MM.1S (cell line): Measurements from ENCODE around the gene NCBP1.

ENCODE experiments used
- DNase-seq: peaks from one replicate; pipeline ENCODE4 v3.0.0-alpha.2; 2015
- H2AFZ ChIP-seq: fragments of 300-600 bp; sonication (generic); 2 replicates; pipeline ENCODE4 v1.6.0; 2016; ENCODE audit warnings: antibody characterized with exemption, low read length
- H3F3A ChIP-seq: fragments of 300-600 bp; sonication (generic); 2 replicates; pipeline ENCODE4 v1.6.1; 2016; ENCODE audit warnings: mild to moderate bottlenecking, antibody characterized with exemption, low read length, moderate library complexity, mixed read lengths; ENCODE audit not compliant: insufficient read depth
- H3K27ac ChIP-seq: fragments of 300-600 bp; sonication (generic); 2 replicates; pipeline ENCODE4 v1.5.1; 2016; ENCODE audit warnings: mild to moderate bottlenecking, low read length
- H3K27me3 ChIP-seq: fragments of 300-600 bp; sonication (generic); replicated peaks from 2 replicates; pipeline ENCODE4 v1.6.0; 2016; ENCODE audit warnings: low read length; ENCODE audit not compliant: insufficient read depth
- H3K36me3 ChIP-seq: fragments of 300-600 bp; sonication (generic); replicated peaks from 2 replicates; pipeline ENCODE4 v1.6.1; 2016; ENCODE audit warnings: mild to moderate bottlenecking, low read length, mixed read lengths; ENCODE audit not compliant: insufficient read depth
- H3K4me1 ChIP-seq: fragments of 300-600 bp; sonication (generic); 2 replicates; pipeline ENCODE4 v1.6.1; 2016; ENCODE audit warnings: low read length, mixed read lengths
- H3K4me2 ChIP-seq: fragments of 300-600 bp; sonication (generic); 2 replicates; pipeline ENCODE4 v1.6.0; 2016; ENCODE audit warnings: low read depth, low read length
- H3K4me3 ChIP-seq: fragments of 300-600 bp; sonication (generic); 2 replicates; pipeline ENCODE4 v1.5.1; 2016; ENCODE audit warnings: low read length, mixed read lengths
- H3K79me2 ChIP-seq: fragments of 300-600 bp; sonication (generic); 2 replicates; pipeline ENCODE4 v1.6.1; 2016; ENCODE audit warnings: mixed run types, low read length, mixed read lengths
- H3K9ac ChIP-seq: fragments of 300-600 bp; sonication (generic); 2 replicates; pipeline ENCODE4 v1.6.1; 2016; ENCODE audit warnings: low read length, mixed read lengths
- H3K9me2 ChIP-seq: fragments of 300-600 bp; sonication (generic); replicated peaks from 2 replicates; pipeline ENCODE4 v1.6.1; 2016; ENCODE audit warnings: mild to moderate bottlenecking, low read length, mixed read lengths; ENCODE audit not compliant: insufficient read depth
- H3K9me3 ChIP-seq: fragments of 300-600 bp; sonication (generic); replicated peaks from 2 replicates; pipeline ENCODE4 v1.6.1; 2016; ENCODE audit warnings: mild to moderate bottlenecking, low read length, mixed read lengths; ENCODE audit not compliant: insufficient read depth
- H4K20me1 ChIP-seq: fragments of 300-600 bp; sonication (generic); 2 replicates; pipeline ENCODE4 v1.6.1; 2016; ENCODE audit warnings: mild to moderate bottlenecking, low read length, moderate library complexity, mixed read lengths; ENCODE audit not compliant: insufficient read depth
- EZH2 ChIP-seq: fragments of 300-600 bp; sonication (generic); optimal IDR thresholded peaks from 2 replicates; pipeline ENCODE3; 2017; ENCODE audit warnings: low read depth, mild to moderate bottlenecking, antibody characterized with exemption, low read length, mixed read lengths
- EZH2phosphoT487 ChIP-seq: fragments of 300-600 bp; sonication (generic); IDR thresholded peaks from 2 replicates; pipeline ENCODE4 v1.6.1; 2018; ENCODE audit warnings: antibody characterized with exemption, low read length
- TF ChIP-seq, protein P1 (sequence below): fragments of 300-600 bp; sonication (generic); IDR thresholded peaks from 2 replicates; pipeline ENCODE4 v1.5.1; 2016; ENCODE audit warnings: antibody characterized with exemption, low read length, mixed read lengths

The NCBP1 gene

GRCh38 chr9:97689401-97690180 lies 56.0 kb downstream of the NCBP1 start:
- peaks cover 4% of the 10 kb centered on the region; the same call in 1 of the 2 replicates for H3K4me1 ChIP-seq
- no peak overlapping the region for H3K4me3 ChIP-seq
- no peak overlapping the region for H3K27ac ChIP-seq
- H2AFZ ChIP-seq = no peak overlapping the region
- H3K4me2 ChIP-seq = no peak overlapping the region
- peaks cover 15% of the 10 kb centered on the region for H3K79me2 ChIP-seq
- no peaks in the 10 kb centered on the region for H4K20me1 ChIP-seq
- no peak overlapping the region for H3K9ac ChIP-seq
- TF ChIP-seq, protein P1, sequence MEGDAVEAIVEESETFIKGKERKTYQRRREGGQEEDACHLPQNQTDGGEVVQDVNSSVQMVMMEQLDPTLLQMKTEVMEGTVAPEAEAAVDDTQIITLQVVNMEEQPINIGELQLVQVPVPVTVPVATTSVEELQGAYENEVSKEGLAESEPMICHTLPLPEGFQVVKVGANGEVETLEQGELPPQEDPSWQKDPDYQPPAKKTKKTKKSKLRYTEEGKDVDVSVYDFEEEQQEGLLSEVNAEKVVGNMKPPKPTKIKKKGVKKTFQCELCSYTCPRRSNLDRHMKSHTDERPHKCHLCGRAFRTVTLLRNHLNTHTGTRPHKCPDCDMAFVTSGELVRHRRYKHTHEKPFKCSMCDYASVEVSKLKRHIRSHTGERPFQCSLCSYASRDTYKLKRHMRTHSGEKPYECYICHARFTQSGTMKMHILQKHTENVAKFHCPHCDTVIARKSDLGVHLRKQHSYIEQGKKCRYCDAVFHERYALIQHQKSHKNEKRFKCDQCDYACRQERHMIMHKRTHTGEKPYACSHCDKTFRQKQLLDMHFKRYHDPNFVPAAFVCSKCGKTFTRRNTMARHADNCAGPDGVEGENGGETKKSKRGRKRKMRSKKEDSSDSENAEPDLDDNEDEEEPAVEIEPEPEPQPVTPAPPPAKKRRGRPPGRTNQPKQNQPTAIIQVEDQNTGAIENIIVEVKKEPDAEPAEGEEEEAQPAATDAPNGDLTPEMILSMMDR = no peak
- TF ChIP-seq EZH2 = no peak
- no peak for TF ChIP-seq EZH2phosphoT487
- H3F3A ChIP-seq = no peaks in the 10 kb centered on the region
- H3K36me3 ChIP-seq = peaks cover 2% of the 10 kb centered on the region
- no peaks in the 10 kb centered on the region for H3K9me2 ChIP-seq
- H3K27me3 ChIP-seq = no peaks in the 10 kb centered on the region
- no peaks in the 10 kb centered on the region for H3K9me3 ChIP-seq
- DNase-seq = no peak

- peaks cover 22% of the 10 kb centered on the region for H3K4me1 ChIP-seq
- no peaks in the 10 kb centered on the region for H3K9me2 ChIP-seq
- no peaks in the 10 kb centered on the region for H3K9me3 ChIP-seq
- peaks cover 13% of the 10 kb centered on the region for H3F3A ChIP-seq
- no peak overlapping the region for H3K4me2 ChIP-seq
- peaks cover 38% of the 10 kb centered on the region for H3K79me2 ChIP-seq
- no peak overlapping the region for H3K4me3 ChIP-seq
- H3K36me3 ChIP-seq = no peaks in the 10 kb centered on the region
- H3K27me3 ChIP-seq = no peaks in the 10 kb centered on the region
- no peak overlapping the region for H3K27ac ChIP-seq
- no peak overlapping the region for H2AFZ ChIP-seq
- no peaks in the 10 kb centered on the region for H4K20me1 ChIP-seq
- no peak overlapping the region for H3K9ac ChIP-seq
- TF ChIP-seq, protein P1 = no peak
- TF ChIP-seq EZH2phosphoT487 = no peak
- no peak for TF ChIP-seq EZH2
- DNase-seq = no peak
These were observed 61.1 kb downstream of the NCBP1 start for GRCh38 chr9:97694769-97695168.

- Histone ChIP-seq H3K4me2 (peak overlapping the region; percentile 82), H3K27me3 (no peaks in the 10 kb centered on the region), H3K79me2 (peaks cover 38% of the 10 kb centered on the region), H3K4me1 (peaks cover 22% of the 10 kb centered on the region), H3K9ac (no peak overlapping the region), H3K27ac (no peak overlapping the region), H2AFZ (no peak overlapping the region), H3F3A (peaks cover 13% of the 10 kb centered on the region), H3K9me3 (no peaks in the 10 kb centered on the region), H4K20me1 (no peaks in the 10 kb centered on the region), H3K9me2 (no peaks in the 10 kb centered on the region), H3K36me3 (no peaks in the 10 kb centered on the region), H3K4me3 (peak overlapping the region; percentile 82)
- no peak for DNase-seq
- TF ChIP-seq EZH2phosphoT487 (no peak), EZH2 (no peak)
- TF ChIP-seq, protein P1 = no peak
These were observed 61.8 kb downstream of the NCBP1 start for GRCh38 chr9:97695390-97695789.
